Limb (tissue), 2 donors: ENCODE data around the gene MGAT1.
"Not testable (repeated sequence)": the region's sequence is repeated elsewhere in the genome, so short reads cannot be mapped to it uniquely, and the experiment has no call there.

Source experiments
- DNase-seq, 2 donors: peaks; one replicate each; pipeline ENCODE4 v3.0.0-alpha.2; 2016; ENCODE audit errors: extremely low spot score in 2 of 2

The MGAT1 gene

DNA sequence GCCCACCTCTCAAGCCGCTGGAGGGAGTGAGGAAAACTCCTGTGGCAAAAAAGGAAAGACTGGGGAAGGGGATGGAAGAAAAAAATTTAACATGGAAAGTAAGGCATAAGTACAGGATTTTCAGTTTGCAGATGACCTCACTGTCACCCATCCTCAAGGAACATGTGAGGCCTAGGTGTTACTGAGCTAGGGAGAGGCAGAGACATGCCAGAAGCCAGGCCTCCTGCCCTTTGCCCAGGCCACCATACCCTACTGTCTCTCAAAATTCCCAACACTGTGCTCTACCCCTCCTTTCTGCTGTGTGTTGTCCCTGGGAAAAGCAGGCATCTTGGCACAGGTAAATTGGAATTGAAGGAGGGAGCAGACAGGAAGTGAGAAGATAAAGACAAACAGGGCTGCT lies 4.4 kb upstream of the MGAT1 start:
- DNase-seq: no peak

- peak in 1 of 2 donors; percentile 11 for DNase-seq
Observed at GRCh38 chr5:180806351-180807011, 3.9 kb upstream of the MGAT1 start.

- no peak for DNase-seq
Observed at GRCh38 chr5:180804129-180804618, 1.6 kb upstream of the MGAT1 start.

DNA sequence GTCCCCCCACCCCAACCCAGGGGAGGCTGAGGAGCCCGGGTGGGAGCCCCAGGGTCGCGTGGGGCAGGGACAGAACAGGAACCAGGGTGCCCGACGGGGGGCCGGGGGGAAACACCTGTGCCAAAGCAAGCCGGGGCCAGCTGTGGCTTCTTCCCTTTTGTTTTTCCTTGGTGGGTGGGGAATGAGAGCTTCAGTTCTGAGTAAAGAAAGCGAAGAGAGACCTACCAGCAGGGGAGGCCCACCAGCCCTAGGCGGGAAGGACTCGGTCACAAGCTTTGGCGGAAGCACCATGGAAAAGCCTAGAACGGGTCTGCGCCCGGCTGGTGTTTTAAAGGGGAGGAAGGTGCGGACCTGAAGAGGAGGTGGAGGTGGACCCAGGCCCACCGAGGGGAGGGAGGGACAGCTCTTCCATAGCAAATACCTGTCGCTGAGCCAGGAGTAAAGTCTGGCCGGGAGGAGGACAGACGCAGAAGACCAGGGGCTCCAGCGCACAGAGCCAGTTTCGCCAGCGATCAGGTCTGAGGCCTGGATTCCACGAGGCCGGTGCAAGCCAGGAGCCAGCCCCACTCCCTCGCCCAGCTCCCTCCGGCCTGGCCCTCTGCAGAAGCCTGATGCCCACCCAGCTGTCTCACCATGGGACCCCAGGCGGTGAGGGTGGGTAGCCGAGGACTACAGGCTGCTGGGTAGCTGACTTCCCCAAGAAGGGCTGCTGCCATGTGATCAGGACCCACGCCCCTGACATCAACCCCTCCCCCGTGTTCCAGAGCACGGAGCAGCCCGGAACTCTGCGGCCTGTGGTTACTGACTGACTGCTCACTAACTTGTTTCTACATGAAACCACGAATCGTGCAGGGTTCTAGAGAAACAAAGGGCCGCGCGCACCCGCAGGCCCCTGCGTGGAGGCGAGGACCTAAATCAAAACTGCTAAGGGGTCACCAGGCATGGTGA lies 849 bp upstream of the MGAT1 start:
- DNase-seq: peak in 1 of 2 donors; percentile 40

- DNase-seq: no peak
Observed at GRCh38 chr5:180801596-180802324, 846 bp downstream of the MGAT1 start.

DNA sequence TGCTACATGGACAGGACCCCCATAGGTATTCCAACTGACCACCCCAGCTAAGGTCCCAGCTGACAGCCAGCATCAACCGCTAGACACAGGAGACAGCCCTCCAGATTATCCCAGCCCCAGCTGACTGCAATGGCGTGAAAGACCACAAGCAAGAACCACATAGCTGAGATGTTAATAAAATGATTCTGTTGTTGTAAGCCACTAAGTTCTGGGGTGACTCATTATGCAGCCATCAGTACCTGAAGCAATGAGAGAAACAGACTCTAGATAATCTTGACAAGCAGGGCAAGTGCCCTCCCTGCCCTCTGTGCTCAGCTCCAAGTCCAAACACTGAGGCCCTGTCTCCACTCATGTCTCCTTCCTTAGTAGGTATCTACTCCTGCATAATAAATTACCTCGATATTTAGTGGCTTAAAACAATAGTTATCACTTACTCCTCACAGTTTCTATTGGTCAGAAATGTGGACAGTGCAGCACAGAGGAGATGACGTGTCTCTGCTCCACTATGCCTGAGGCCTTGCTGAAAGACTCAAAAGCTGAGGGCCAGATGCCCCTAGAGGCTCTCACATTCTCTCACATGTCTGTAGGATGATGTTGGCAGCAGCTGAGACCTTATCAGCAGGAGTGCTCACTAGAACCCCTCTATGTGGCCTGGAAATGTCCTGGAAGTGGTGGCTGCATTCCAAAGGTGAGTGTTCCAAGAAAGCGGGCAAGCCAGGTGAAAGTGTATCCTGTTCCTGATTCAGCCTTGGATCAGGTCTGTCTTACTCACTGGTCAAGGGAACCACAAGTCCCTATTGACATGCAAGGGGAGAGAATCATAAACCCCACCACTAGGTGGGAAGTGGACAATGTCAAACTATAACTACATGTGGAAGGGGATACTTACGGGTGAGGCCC lies 2.5 kb downstream of the MGAT1 start:
- no peak for DNase-seq

- no peak for DNase-seq
Observed at GRCh38 chr5:180799194-180799593, 3.4 kb downstream of the MGAT1 start.

DNA sequence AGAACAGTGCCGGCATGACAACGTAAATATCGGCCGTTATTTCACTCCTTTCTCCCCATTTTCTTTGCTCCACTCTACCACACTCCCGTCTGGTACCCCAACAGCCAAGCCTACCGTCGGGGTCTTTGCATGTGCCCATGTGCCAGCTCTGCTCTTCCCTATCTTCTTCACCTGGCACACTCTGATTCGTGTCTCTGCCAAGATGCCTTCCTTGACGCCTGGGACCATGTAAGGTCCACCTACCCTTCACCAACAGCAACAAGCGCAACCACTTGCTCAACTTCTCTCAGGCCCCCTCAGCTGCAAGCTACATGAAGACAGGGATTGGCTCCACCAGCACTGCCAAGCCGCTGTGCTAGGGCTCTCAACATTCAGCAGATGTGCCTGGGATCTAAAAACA lies 4.4 kb downstream of the MGAT1 start:
- no peak for DNase-seq

- DNase-seq: no peak
Observed at GRCh38 chr5:180797256-180798192, 5.1 kb downstream of the MGAT1 start.

DNA sequence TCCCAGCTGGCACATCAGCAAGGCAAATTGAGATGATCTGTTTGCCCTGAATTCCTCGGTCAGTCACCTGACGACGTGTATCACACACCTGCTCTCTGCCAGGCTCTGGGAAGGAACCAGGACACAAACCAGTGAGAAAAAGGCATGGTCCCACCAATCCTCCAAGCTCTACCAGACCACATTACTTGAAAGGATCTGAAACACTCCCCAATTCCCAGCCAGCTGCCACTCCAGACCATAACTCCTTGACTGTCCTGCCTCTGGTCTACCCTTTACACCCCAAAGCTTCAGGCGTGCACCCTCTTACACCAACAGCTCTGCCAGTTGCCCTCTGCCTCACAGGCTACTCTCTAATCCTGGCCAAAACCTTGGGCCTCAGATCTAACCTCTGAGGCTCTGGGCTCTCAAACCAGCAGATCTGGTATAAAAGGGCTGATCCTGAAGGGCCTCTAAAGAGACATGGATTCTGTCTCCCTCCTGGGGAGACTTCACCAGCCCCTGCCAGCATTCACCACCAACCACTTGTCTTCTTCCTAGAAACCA lies 6.8 kb downstream of the MGAT1 start:
- no peak for DNase-seq

DNA sequence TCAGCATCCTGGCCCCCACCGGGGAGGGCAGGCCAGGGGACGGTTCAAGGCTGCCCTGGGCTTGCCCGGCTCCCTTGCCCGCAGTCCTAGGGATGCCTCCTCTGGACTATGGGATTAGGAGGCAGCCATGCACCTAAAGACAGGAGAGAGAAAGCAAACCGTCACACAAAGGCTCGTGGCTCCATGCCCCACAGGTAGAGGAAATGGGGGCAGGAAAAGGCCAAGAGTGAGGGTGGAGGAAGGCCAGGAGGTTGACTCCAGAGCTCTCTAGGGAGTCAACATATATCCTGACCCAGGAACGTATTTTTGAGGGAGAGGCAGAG lies 9.7 kb downstream of the MGAT1 start:
- DNase-seq: no peak

GRCh38 chr5:180792287-180792964 lies 10.2 kb downstream of the MGAT1 start:
- no peak for DNase-seq

GRCh38 chr5:180791611-180792213 lies 10.9 kb downstream of the MGAT1 start:
- DNase-seq: no peak

DNA sequence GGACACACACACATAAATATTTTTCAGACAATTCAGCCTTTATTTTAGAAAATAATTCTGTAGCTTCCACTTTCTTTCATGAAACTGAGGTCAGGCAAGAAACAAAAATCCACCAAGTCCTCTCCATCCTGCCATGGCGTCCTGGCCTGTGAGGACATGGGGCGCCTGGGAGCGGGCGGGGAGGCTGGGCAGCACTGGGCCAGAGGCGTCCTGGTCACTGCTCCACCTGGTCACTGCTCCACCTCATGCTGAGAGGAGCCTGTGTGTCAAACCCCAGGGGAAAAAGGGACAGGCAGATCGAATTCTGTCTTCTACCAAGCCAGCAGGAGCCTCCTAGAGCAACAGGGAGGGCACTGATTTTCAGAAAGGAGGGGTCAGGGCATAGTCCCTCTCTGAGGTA lies 12.1 kb downstream of the MGAT1 start:
- DNase-seq: no peak

DNA sequence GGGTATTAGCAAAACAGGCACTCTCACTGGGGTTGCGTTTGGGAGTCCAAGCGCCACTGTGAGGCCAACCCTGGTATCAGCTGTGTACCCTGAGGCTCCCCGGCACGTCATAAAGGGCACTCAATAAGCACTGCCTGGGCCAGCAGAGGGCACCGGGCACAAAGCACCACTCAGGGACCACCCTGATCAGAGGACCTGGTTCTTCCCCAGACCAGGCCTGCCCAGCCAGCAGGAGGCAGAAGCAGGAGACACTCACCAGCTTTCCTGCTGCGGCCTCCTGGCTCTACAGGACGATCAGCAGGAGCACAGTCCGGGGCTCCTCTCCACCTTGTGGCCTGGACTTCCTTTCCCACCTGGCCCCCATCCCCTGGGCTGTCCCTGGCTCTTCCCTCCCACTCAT lies 12.6 kb downstream of the MGAT1 start:
- no peak for DNase-seq

GRCh38 chr5:180788651-180789410 lies 13.8 kb downstream of the MGAT1 start:
- not testable (repeated sequence) for DNase-seq

GRCh38 chr5:180787711-180788431 lies 14.7 kb downstream of the MGAT1 start:
- DNase-seq: no peak
